Panc1 (cell line): Measurements from ENCODE around the gene MRGPRX1.

Experiments used
- CTCF ChIP-seq: fragments of 450-650 bp; IDR thresholded peaks from 2 replicates; pipeline ENCODE4 v1.5.1; 2017; ENCODE audit warnings: mild to moderate bottlenecking
- POLR2AphosphoS5 ChIP-seq: IDR thresholded peaks from 2 replicates; pipeline ENCODE4 v1.6.1; 2012; ENCODE audit warnings: mild to moderate bottlenecking, low read depth, low read length, moderate library complexity
- REST ChIP-seq, 2 experiments: IDR thresholded peaks; 2 replicates each; pipeline ENCODE4 v1.6.1; 2011 to 2012; ENCODE audit warnings: low read depth in 2 of 2, control low read depth in 1 of 2, low read length in 1 of 2, mild to moderate bottlenecking in 1 of 2, moderate library complexity in 1 of 2; ENCODE audit not compliant: insufficient read depth in 1 of 2
- SIN3A ChIP-seq: IDR thresholded peaks from 2 replicates; pipeline ENCODE4 v1.6.1; 2012; ENCODE audit warnings: low read depth, mild to moderate bottlenecking, low read length, moderate library complexity, borderline replicate concordance; ENCODE audit not compliant: insufficient read depth
- TCF7L2 ChIP-seq: IDR thresholded peaks from 2 replicates; pipeline ENCODE4 v1.6.1; 2011; ENCODE audit warnings: mild to moderate bottlenecking, low read depth, low read length, inconsistent platforms

GRCh38 chr11:18974192-18974591 is 35.0 kb upstream of the MRGPRX1 start:
- TF ChIP-seq CTCF, result no peak
- no peak for TF ChIP-seq SIN3A
- TF ChIP-seq POLR2AphosphoS5, result no peak
- no peak for TF ChIP-seq REST (IDR thresholded peaks at IDR 0.05; ENCODE audit: insufficient read depth in 1 of 2, low read depth in 2 of 2, low read length in 1 of 2)
- no peak for TF ChIP-seq TCF7L2
